RCC 7860 (cell line): ENCODE results near the gene P2RX6.
"Not testable (repeated sequence)": the region's sequence is repeated elsewhere in the genome, so short reads cannot be mapped to it uniquely, and the experiment has no call there.

Source experiments
- DNase-seq: peaks from one replicate; pipeline ENCODE4 v3.0.0-alpha.2; 2015; ENCODE audit warnings: low spot score
- FAIRE-seq: peaks from 2 replicates; lab custom pipeline; 2012; peaks lifted over from hg19 to GRCh38; lab: Jason Lieb, UNC

The P2RX6 gene

GRCh38 chr22:20993304-20994127 lies 21.4 kb upstream of the P2RX6 start:
- FAIRE-seq, result no peak
- DNase-seq, result no peak

- FAIRE-seq (no peak), DNase-seq (no peak)
Observed at GRCh38 chr22:20994128-20994901, 20.6 kb upstream of the P2RX6 start.

GRCh38 chr22:20994902-20995241 lies 20.1 kb upstream of the P2RX6 start:
- DNase-seq, result no peak
- FAIRE-seq, result no peak

- FAIRE-seq, result no peak
Observed at GRCh38 chr22:20995329-20996030, 19.5 kb upstream of the P2RX6 start.

GRCh38 chr22:20996031-20996410 lies 18.9 kb upstream of the P2RX6 start:
- DNase-seq, result no peak
- no peak for FAIRE-seq

More at GRCh38 chr22:20995329-20996030, 19.5 kb upstream of the P2RX6 start:
- no peak for DNase-seq

GRCh38 chr22:20996598-20997535 lies 18.1 kb upstream of the P2RX6 start:
- no peak for DNase-seq
- no peak for FAIRE-seq

- FAIRE-seq, result no peak
- DNase-seq, result no peak
Observed at GRCh38 chr22:20997536-20998257, 17.3 kb upstream of the P2RX6 start.

- FAIRE-seq (no peak), DNase-seq (no peak)
Observed at GRCh38 chr22:20998411-20999336, 16.3 kb upstream of the P2RX6 start.

- FAIRE-seq, result no peak
Observed at GRCh38 chr22:20999350-21000206, 15.4 kb upstream of the P2RX6 start.

GRCh38 chr22:21000207-21000986 lies 14.6 kb upstream of the P2RX6 start:
- no peak for FAIRE-seq
- DNase-seq, result no peak

More at GRCh38 chr22:20999350-21000206, 15.4 kb upstream of the P2RX6 start:
- no peak for DNase-seq

GRCh38 chr22:21000987-21001600 lies 13.9 kb upstream of the P2RX6 start:
- FAIRE-seq (no peak), DNase-seq (no peak)

GRCh38 chr22:21001601-21002325 lies 13.2 kb upstream of the P2RX6 start, which contains the start of gene THAP7:
TSS of gene THAP7 (minus strand) at chr22:21002118. CDS start at chr22:21001911, 207 bp downstream.
- peak; percentile 58 for FAIRE-seq
- DNase-seq, result peak; percentile 89

GRCh38 chr22:21003782-21004181 lies 11.2 kb upstream of the P2RX6 start:
- no peak for FAIRE-seq

GRCh38 chr22:21009208-21009607 lies 5.8 kb upstream of the P2RX6 start:
- not testable (repeated sequence) for FAIRE-seq, DNase-seq

More at GRCh38 chr22:21003782-21004181, 11.2 kb upstream of the P2RX6 start:
- no peak for DNase-seq

- no peak for DNase-seq
- no peak for FAIRE-seq
Observed at GRCh38 chr22:21009638-21010425, 5.1 kb upstream of the P2RX6 start.
